Left renal cortex interstitium (tissue), 4 donors: ENCODE measurements around the gene CAPN9. TPM values are rescaled to one million over a fixed set of nuclear protein-coding genes. Genes with fewer than 3 reads are reported as not detected.

Experiments used
- DNase-seq, 4 donors: peaks; one replicate each; pipeline ENCODE4 v3.0.0-alpha.2; 2013; ENCODE audit warnings: low read depth in 4 of 4, low spot score in 2 of 4, missing footprints in 1 of 4
- polyA plus RNA-seq, 4 donors: library from polyadenylated mRNA; unstranded; fragments of 120-200 nt; gene quantifications; one replicate each; pipeline ENCODE4 v1.2.1, GENCODE V29; 2013; ENCODE audit not compliant: insufficient read length in 4 of 4

Gene CAPN9
- polyA plus RNA-seq, 4 donors = 0.32 to 2.6 (median 1.3) TPM

- no peak for DNase-seq
Observed at GRCh38 chr1:230819976-230820375, 72.8 kb downstream of the CAPN9 start.

GRCh38 chr1:230820568-230820967 is 73.4 kb downstream of the CAPN9 start:
- DNase-seq = no peak

DNA sequence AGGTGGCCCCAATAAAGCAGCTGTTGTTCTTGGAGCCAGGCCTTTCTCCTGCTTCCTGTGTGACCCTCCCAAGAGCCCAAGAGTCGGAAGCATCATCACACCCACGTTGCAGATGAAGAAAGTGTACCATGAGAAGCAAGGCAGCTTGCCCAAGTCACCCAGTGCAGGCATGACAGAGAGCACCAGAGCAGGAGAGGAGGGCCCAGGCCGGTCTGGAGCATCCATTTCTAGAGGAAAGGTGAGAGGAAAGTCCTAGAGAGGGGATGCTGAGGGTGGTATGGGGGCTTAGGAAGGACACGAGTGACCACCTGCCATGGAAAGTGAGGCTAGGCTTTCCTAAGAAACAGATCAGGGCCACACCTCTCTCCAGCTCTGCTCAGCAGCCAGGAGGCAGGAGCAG is 74.2 kb downstream of the CAPN9 start:
- DNase-seq = no peak

- DNase-seq = no peak
Observed at GRCh38 chr1:230822092-230822581, 74.9 kb downstream of the CAPN9 start.

DNA sequence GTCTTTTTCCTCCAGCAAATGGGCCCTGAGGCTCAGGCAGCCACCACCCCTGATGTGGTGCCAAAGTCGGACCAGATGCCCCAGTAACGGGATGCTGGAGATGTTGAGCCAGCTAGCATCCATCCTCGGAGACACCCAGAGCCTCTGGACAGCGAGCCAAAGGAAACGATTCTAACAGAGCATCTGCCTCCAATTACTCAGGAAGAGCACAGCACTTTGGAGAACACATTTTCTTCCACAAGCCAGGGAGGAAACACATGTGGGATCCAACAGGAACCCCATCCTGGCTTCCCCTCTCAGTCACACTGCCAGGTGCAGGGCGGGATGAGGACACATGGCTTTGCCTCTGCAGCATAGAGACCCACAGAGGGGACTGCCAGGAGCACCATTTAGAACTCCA is 76.2 kb downstream of the CAPN9 start:
- DNase-seq = no peak

DNA sequence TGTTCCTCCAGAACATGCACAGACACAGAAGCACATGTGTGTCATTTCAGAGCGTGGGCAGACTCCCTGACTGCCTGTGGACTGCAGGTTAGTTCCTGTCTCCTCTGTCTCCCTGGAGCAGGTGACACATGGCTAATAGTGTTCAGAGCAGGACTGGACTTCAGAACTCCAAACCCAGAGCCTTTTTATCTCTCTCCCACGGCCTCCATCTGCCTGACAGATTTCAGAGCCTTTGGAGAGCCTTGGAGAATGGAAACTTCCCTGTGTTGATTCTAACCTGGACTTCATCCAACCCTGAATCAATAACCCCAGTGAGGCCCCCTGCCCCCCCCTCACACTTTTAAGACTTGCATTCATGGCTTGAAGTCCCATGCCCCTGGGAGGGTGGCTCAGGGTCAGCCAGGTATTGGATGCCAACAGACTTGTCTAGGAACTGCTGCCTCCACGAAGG is 76.8 kb downstream of the CAPN9 start:
- no peak for DNase-seq

DNA sequence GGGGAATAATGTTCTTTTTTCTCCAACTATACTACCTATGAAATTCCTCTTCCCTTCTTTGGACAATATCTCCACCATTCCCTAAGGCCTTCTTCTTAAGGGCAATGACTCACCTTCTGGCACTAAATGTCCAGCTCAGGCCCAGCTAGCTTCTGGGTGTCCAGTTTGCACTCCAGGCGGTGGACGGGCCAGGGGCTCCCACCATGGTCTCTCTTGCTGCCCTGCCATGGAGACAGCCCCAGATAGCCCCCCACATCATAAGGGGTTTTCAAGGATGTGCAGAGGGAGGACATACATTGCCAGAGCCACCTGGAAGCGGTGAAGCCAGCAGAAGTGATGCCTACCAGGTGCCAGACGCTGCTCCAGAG is 77.3 kb downstream of the CAPN9 start:
- no peak for DNase-seq

DNA sequence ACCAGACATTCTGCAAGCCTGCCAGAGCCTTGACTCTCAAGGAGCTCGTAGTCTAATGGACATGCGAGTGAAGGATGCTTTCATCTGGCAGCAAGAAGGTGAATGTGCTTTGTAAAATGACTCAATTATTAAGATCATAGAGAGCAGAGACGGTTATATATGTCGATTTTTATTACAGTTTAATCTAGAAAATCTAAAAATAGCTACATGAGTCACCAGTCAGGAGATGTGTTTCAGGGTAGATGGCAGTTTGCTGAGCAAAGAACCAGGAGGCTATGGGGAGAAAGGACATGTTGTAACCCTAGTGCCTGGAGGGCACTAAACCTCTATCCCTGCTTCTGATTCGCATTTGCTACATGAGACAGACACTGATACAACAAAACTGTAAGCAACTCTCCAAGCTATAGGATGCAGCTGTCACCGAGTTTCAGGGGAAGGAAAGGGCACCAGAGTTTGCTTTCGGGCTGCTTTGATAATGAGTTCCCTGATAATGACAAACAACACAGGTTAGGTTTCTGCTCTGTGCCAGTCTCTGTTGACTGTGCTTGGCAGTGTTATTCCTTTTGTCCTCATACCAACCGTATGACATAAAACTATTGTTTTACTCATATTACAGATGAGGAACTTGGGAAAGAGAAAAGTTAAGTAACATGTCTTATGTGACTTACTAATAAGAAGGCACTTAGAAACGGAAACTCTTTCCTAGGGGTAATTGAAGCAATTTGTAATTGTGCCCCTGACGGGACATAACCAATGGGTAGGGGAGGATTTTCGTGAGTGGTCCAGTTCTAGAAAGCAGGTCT is 77.9 kb downstream of the CAPN9 start:
- DNase-seq = no peak

GRCh38 chr1:230825761-230826160 is 78.6 kb downstream of the CAPN9 start:
- no peak for DNase-seq

DNA sequence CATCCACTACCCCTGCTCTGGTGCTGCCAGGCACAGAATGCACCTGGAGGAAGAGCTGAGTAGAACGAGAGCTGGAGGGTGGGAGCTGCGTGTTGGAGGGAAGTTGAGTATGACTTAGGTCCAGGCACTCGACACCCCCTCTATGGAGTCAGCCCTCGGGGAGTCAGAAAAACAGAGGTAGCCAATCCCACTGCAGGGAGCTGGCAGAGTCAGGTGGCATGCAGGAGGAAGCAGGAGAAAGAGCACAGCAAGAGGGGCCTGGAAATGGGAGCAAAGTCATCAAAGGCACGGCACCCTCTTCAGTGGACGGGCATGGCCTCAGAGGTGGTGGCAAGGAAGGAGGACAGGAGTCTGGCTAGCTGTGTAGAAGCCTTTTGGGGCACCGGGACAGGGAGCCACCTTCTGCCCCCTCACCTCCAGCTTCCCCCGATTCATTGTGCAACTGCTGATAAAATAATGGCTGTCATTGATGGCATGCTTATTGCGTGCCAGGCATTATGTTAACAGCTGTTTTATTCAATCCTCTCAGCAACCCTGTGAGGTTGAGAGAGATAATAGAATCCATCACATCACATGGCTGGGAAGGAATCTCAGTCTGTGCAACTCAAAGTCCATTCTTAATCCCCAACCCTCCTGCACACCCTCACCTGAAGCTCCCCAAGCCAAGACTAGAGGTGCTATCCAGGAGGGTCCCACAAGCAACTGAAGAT is 79.1 kb downstream of the CAPN9 start:
- DNase-seq = no peak

DNA sequence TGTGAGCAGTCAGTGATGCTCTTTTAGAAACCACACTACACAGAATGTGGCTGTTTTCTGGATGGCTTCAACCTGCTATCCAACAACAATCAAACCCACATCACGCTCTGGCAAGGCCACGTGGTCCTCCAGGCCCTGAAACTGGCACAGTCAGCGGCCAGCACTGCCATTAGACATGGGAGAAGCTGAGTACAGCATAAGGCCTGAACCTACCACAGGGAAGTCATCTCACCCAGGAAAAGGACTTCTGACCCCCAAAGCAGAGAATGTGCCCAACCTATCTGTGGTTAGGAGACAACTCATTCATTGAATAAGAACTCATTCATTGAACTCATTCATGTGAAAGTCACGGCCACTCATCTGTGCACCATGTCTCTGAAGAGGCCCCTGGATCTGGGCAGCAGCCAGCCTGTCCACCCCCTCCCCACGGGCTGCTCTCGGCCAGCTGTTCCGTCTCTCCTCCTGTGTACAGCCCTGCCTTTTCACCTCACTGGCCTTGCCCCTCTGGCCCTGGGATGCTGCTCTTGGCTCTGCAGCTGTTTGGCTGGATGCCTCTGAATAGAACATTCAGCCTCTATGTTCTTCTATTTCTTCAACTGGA is 80.0 kb downstream of the CAPN9 start:
- DNase-seq = no peak

- no peak for DNase-seq
Observed at GRCh38 chr1:230827801-230828200, 80.6 kb downstream of the CAPN9 start.

DNA sequence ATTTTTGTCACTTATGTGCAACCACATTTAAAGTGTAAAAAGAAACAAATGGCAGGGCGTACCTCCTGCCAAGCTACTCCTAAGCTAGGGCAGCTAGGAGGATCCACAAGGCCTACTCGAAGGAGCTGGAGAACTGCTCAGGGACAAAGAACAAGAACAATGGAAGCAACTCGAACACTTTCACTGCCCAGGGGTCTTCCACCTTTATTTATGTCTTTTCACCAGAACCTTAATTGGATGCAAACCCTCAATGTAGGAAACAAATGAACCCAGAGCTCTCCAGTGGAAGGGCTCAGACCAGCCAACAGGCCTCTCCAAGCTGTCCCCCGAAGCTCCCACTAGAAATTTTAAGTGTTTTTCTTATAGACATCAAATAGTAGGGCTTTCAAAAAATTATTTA is 81.2 kb downstream of the CAPN9 start:
- no peak for DNase-seq

GRCh38 chr1:230831771-230832170 is 84.6 kb downstream of the CAPN9 start:
- DNase-seq = no peak

- no peak for DNase-seq
Observed at GRCh38 chr1:230832476-230832875, 85.3 kb downstream of the CAPN9 start.

- no peak for DNase-seq
Observed at GRCh38 chr1:230833511-230833910, 86.3 kb downstream of the CAPN9 start.

DNA sequence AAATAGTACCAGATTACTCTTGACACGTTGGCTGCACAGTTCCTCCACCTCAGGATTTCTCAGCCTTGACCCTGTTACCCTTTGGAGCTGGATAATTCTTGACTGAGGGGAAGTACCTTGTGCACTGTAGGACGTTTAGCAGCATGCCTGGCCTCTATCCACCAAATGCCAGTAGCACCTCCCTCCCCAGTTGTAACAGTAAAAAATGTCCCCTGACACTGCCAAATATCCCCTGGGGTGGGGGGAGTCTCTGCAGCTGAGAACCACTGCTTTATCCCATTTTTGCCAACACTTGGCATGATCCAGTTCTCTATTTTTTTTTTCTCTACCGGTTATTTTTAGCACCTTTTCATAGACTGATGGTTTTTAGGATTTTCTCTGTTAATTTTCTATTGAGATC is 87.1 kb downstream of the CAPN9 start:
- DNase-seq = no peak

- no peak for DNase-seq
Observed at GRCh38 chr1:230836347-230836746, 89.2 kb downstream of the CAPN9 start.

GRCh38 chr1:230836793-230837192 is 89.6 kb downstream of the CAPN9 start:
- DNase-seq = no peak

DNA sequence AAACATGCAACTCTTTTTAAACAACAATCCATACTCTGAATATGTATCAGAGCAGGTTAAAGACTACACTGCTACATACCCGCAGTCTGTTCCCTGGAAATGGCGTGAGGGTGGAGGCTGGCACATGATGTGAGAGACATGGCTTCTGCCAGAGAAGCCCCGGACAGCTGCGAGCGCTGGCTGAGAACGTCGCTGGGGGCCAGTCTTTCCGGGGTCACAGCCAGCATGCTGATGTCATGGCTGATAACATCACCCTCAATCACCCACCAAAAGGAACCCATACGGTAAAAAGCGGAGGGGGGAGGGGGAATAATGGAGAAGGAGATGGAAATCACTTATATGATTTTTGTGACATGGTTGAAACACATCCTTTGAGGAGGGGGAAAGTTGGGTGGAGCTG is 92.0 kb downstream of the CAPN9 start:
- DNase-seq = no peak

DNA sequence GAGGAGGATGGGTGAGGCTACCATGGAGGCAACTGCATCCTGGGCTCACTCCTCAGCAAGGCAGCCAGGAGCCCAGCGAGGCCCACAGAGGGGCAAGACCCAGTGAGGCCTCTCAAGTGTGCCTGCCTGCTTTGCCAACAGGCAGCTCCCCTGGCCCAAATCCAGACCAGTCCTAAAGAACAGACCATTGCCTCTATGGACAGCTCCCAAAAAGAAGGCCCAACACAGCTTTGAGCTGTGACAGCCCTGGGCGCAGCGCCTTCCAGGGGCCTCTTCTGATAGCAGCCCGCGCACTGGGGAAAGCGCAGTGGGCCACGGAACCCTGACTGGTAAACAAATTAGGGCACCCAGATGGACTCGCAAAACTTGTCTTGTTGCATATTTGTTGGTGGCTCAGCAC is 95.6 kb downstream of the CAPN9 start:
- no peak for DNase-seq
